Midbrain (tissue), 1 donor: ENCODE data around the gene KLHL29.

Experiments used
- DNase-seq: peaks from one replicate; lab custom pipeline; 2025; lab: John Stamatoyannopoulos, UW

KLHL29 gene

DNA sequence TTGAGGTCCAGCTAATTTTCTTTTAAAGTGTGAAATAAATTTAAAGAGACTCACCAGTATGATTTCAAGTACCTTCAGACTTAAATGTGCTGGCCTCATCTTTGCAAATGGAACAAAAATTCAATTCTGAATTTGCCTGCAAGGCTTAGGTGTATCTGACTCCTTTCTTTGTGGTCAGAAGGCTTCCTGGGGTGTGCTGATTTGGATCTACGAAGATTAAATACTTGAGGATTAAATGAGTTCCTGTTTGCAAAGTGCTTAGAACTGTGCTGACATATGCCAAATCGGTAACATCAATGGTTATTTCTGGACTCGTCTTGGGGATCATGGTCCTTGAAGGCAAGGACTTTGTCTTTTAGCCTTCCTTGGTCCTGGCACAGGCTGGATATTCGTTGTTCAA is 9.7 kb downstream of the KLHL29 start:
- no peak for DNase-seq

- DNase-seq, result no peak
These were observed 12.5 kb downstream of the KLHL29 start for GRCh38 chr2:23397478-23397877.

- no peak for DNase-seq
These were observed 14.8 kb downstream of the KLHL29 start for GRCh38 chr2:23399674-23400261.

DNA sequence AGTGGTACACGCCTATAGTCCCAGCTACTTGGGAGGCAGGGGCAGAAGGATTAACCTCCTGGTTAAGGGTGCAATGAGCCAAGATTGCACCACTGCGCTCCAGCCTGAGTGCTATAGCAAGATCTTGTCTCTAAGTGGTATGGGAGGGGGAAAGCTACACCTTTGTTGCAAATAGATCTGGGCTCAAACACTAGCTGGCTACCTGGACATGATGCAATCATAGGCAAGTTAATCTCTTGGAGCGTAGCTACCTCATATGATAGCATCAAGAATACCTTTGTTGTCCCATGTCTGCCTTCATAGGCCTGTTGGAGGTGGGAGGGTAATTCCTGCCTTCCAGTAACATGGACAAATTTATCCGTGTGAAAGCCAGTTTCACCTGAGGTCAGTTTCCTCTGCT is 15.7 kb downstream of the KLHL29 start:
- DNase-seq, result no peak

GRCh38 chr2:23401427-23402204 is 16.6 kb downstream of the KLHL29 start:
- DNase-seq, result no peak

- DNase-seq, result no peak
These were observed 17.3 kb downstream of the KLHL29 start for GRCh38 chr2:23402205-23402740.

- peak; percentile 47 for DNase-seq
These were observed 19.4 kb downstream of the KLHL29 start for GRCh38 chr2:23404426-23404825.

- no peak for DNase-seq
These were observed 24.3 kb downstream of the KLHL29 start for GRCh38 chr2:23409248-23409647.

- no peak for DNase-seq
These were observed 25.6 kb downstream of the KLHL29 start for GRCh38 chr2:23410596-23410995.

- no peak for DNase-seq
These were observed 26.9 kb downstream of the KLHL29 start for GRCh38 chr2:23411752-23412431.

DNA sequence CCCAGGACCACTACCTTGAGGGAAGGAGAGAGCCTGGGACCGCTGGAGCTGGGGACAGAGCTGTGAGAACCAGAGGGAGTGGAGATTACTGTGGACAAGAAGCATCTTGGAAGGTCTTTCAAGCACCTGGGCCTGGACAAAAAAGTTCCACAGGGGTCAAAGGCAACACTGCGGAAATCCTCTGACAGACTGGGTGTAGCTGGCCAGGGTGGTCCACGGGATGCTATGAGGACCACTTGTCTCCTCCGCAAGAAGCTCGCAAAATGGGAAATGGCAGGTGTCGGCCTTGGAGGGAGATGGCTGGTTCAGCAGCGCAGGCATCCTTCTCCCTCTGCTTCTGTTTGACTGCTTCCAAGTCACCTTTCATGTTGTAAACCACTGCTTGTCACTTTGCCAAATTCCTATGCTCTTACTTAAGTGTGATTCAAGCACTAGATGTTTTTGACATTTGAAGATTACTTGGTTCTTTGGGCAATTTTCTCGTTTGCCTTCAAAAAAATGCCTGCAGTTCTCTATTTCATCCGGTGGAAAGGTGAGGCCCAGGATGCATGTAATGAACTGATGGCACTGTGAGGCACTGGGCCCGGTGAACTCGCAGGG is 27.7 kb downstream of the KLHL29 start:
- no peak for DNase-seq

- no peak for DNase-seq
These were observed 28.7 kb downstream of the KLHL29 start for GRCh38 chr2:23413641-23414040.

- no peak for DNase-seq
These were observed 29.1 kb downstream of the KLHL29 start for GRCh38 chr2:23414106-23414505.

DNA sequence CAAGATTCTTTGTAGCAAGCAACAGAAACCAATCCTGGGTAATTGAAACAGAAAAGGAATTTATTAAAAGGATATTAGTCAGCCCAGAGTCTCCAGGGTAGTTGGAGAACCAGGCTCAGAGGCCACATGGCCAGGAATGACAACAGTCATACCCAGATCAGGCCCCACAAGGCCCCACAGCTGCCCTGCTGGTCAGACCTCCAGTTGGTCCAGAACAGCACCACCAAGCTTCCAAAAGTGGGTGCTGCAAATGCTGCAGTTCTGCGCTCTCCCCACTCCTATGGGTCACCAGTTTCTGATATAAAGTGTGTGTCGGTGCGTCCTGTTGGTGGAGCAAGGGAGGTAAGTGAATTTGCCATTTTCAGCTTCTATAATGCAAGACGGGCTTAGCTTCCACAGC is 29.9 kb downstream of the KLHL29 start:
- no peak for DNase-seq

GRCh38 chr2:23417310-23417709 is 32.3 kb downstream of the KLHL29 start:
- no peak for DNase-seq

- DNase-seq, result no peak
These were observed 33.1 kb downstream of the KLHL29 start for GRCh38 chr2:23418056-23418455.

GRCh38 chr2:23418461-23418911 is 33.5 kb downstream of the KLHL29 start:
- no peak for DNase-seq

- no peak for DNase-seq
These were observed 34.5 kb downstream of the KLHL29 start for GRCh38 chr2:23419171-23420090.

GRCh38 chr2:23420091-23420839 is 35.3 kb downstream of the KLHL29 start:
- DNase-seq, result no peak

GRCh38 chr2:23420840-23421476 is 36.0 kb downstream of the KLHL29 start:
- no peak for DNase-seq
